ENCODE data around the gene NRGN. TPM values are rescaled to one million over a fixed set of nuclear protein-coding genes. Genes with fewer than 3 reads are reported as not detected.

Gene NRGN
- total RNA-seq, 2 experiments from 2014 or later = 6.8 to 16.9 TPM

DNA sequence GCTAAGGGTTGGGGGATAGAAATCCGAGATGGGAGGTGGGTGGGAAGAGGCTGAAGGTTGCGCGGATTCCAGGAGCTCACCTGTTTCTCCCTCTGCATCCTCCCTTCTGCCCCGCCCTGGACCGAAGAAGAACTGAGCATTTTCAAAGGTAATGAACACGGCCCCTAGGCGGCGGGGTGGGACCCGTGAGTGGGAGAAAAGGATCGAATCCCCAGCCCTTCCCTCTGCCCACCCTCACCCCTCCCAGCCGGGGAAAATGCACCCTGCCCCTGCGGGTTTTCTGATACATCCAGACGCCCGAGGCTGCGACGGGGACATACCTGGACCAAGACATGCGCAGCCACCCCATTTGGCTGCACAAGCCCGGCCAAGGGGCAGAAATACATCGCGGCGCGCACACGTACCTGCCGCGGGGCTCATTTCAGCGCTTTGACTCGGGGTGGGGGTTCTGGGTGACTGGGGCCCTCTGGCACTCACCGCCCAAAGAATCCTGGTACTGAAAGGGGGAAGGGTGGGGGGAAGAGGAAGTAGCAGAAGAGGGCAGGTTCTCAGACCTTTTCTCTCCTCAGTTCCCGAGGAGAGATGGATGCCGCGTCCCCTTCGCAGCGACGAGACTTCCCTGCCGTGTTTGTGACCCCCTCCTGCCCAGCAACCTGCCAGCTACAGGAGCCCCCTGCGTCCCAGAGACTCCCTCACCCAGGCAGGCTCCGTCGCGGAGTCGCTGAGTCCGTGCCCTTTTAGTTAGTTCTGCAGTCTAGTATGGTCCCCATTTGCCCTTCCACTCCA lies 6.3 kb downstream of the NRGN start:
- POLR2A ChIA-PET = interaction anchor here (0.6 to 2.7 kb wide), 9 partner anchors 18 to 822 kb away, joined by 3 to 9 read pairs (median 4); partner anchors contain the start of genes SIAE and SPA17
- DNase-seq (ENCODE audit: low spot score) = peak; percentile 56
- no peak for TF ChIP-seq EZH2phosphoT487 (IDR thresholded peaks at IDR 0.05; ENCODE audit: borderline replicate concordance, low read depth, low read length)
- TF ChIP-seq, protein P1, sequence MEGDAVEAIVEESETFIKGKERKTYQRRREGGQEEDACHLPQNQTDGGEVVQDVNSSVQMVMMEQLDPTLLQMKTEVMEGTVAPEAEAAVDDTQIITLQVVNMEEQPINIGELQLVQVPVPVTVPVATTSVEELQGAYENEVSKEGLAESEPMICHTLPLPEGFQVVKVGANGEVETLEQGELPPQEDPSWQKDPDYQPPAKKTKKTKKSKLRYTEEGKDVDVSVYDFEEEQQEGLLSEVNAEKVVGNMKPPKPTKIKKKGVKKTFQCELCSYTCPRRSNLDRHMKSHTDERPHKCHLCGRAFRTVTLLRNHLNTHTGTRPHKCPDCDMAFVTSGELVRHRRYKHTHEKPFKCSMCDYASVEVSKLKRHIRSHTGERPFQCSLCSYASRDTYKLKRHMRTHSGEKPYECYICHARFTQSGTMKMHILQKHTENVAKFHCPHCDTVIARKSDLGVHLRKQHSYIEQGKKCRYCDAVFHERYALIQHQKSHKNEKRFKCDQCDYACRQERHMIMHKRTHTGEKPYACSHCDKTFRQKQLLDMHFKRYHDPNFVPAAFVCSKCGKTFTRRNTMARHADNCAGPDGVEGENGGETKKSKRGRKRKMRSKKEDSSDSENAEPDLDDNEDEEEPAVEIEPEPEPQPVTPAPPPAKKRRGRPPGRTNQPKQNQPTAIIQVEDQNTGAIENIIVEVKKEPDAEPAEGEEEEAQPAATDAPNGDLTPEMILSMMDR (conservative IDR thresholded peaks at IDR 0.05; ENCODE audit: low read length) = peak; percentile 64; the same call in 1 of the 2 replicates
- Histone ChIP-seq H3K4me3 (ENCODE audit: low read depth, low read length, poor library complexity, severe bottlenecking) (peak overlapping the region; percentile 70), H3K9me3 (ENCODE audit: low read length) (no peaks in the 10 kb centered on the region), H3K9me2 (ENCODE audit: insufficient read depth, low read length) (no peaks in the 10 kb centered on the region), H4K20me1 (ENCODE audit: insufficient read depth, low read length) (no peaks in the 10 kb centered on the region; the same call in 1 of the 2 replicates), H3K79me2 (ENCODE audit: insufficient read depth, low read depth, low read length) (no peaks in the 10 kb centered on the region), H3K27ac (ENCODE audit: low read depth, low read length, poor library complexity, severe bottlenecking) (peak overlapping the region; percentile 61), H3K36me3 (ENCODE audit: insufficient read depth, low read length) (no peaks in the 10 kb centered on the region), H2AFZ (ENCODE audit: low read length) (peak overlapping the region; percentile 75), H3K4me2 (ENCODE audit: low read length) (peak overlapping the region; percentile 74), H3K4me1 (ENCODE audit: insufficient read depth, low read length, poor library complexity, severe bottlenecking) (peaks cover 24% of the 10 kb centered on the region)
- intact Hi-C loops (cut with micrococcal nuclease; ENCODE audit: unreplicated experiment) = loop anchor here (1.0 to 5.0 kb wide), 4 partner anchors 17 to 91 kb away; no protein-coding TSS in a partner anchor
- no TSS peak for BruUV-seq (replicated peaks)
- CTCF ChIA-PET (ENCODE audit: unreplicated experiment) = interaction anchor here (0.6 to 1.3 kb wide), 6 partner anchors 17 to 210 kb away, joined by 3 to 5 read pairs (median 4); no protein-coding TSS in a partner anchor

DNA sequence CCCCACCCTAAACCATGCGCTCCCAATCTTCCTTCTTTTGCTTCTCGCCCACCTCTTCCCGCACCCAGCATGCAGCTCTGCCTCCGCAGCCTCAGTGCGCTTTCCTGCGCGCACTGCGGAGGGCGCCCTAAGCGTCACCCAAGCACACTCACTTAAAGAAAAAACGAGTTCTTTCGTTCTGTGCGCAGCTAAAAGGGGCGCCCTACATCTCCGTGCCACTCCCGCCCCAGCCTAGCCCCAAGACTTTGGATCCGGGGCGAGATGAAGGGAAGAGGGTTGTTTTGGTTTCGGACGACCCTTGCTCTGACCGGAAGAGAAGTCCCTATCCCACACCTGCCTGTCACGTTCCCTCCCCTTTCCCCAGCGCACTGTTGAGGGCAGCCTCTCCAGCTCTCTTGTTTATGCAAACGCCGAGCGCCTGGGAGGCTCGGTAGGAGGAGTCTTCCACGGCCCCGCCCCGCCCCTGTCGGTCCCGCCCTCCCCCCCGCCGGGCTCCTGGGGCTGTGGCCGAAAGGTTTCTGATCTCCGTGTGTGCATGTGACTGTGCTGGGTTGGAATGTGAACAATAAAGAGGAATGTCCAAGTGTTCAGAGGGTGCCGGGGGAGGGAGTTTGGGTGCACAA lies 7.0 kb downstream of the NRGN start:
- BruUV-seq (replicated peaks) = TSS peak; percentile 41
- no peaks in the 10 kb centered on the region for H3K79me2 ChIP-seq (ENCODE audit: insufficient read depth, low read depth, low read length)
- H3K36me3 ChIP-seq (ENCODE audit: insufficient read depth, low read length) = no peaks in the 10 kb centered on the region
- H3K9me3 ChIP-seq (ENCODE audit: low read length) = no peaks in the 10 kb centered on the region
- H3K4me2 ChIP-seq (ENCODE audit: low read length) = peak overlapping the region; percentile 74
- H3K27ac ChIP-seq (ENCODE audit: low read depth, low read length, poor library complexity, severe bottlenecking) = peak overlapping the region; percentile 61
- peak overlapping the region; percentile 75 for H2AFZ ChIP-seq (ENCODE audit: low read length)
- H3K4me3 ChIP-seq (ENCODE audit: low read depth, low read length, poor library complexity, severe bottlenecking) = peak overlapping the region; percentile 70
- intact Hi-C loops (cut with micrococcal nuclease; ENCODE audit: unreplicated experiment) = loop anchor here (1.0 to 5.0 kb wide), 4 partner anchors 17 to 91 kb away; no protein-coding TSS in a partner anchor
- TF ChIP-seq, protein P1 (conservative IDR thresholded peaks at IDR 0.05; ENCODE audit: low read length) = peak; percentile 84
- TF ChIP-seq EZH2phosphoT487 (IDR thresholded peaks at IDR 0.05; ENCODE audit: borderline replicate concordance, low read depth, low read length) = no peak
- peaks cover 23% of the 10 kb centered on the region for H3K4me1 ChIP-seq (ENCODE audit: insufficient read depth, low read length, poor library complexity, severe bottlenecking)
- H4K20me1 ChIP-seq (ENCODE audit: insufficient read depth, low read length) = no peaks in the 10 kb centered on the region; the same call in 1 of the 2 replicates
- peak; percentile 90 for DNase-seq (ENCODE audit: low spot score)
- POLR2A ChIA-PET = interaction anchor here (0.6 to 2.7 kb wide), 8 partner anchors 17 to 821 kb away, joined by 3 to 9 read pairs (median 4); partner anchors contain the start of genes SIAE and SPA17
- CTCF ChIA-PET (ENCODE audit: unreplicated experiment) = interaction anchor here (0.6 to 1.3 kb wide), 6 partner anchors 16 to 209 kb away, joined by 3 to 5 read pairs (median 4); no protein-coding TSS in a partner anchor
- H3K9me2 ChIP-seq (ENCODE audit: insufficient read depth, low read length) = no peaks in the 10 kb centered on the region

Data from OCI-LY7 (cell line).